T47D (cell line): ENCODE data around the gene ERCC1.

Experiments used
- DNase-seq, 2 experiments: peaks; one replicate each; pipeline versions ENCODE4 v3.0.0 to v3.0.0-alpha.2; 2011 to 2012; ENCODE audit warnings: low read depth in 1 of 2, low spot score in 1 of 2
- JUND ChIP-seq: IDR thresholded peaks from 2 replicates; pipeline ENCODE4 v1.6.1; 2012; ENCODE audit warnings: low read depth
- in situ Hi-C: cut with HindIII; loops from 2 replicates; pipeline ENCODE4 v1.10.0; 2016; ENCODE audit warnings: low sequenced_read_pairs, low pct_unique_long_range_greater_than_20kb

Gene ERCC1

GRCh38 chr19:45376045-45376724 lies 47.5 kb downstream of the ERCC1 start:
- DNase-seq, result peak in 1 of 2 experiments; percentile 86
- no peak for TF ChIP-seq JUND
- in situ Hi-C loops, result no loop called here

DNA sequence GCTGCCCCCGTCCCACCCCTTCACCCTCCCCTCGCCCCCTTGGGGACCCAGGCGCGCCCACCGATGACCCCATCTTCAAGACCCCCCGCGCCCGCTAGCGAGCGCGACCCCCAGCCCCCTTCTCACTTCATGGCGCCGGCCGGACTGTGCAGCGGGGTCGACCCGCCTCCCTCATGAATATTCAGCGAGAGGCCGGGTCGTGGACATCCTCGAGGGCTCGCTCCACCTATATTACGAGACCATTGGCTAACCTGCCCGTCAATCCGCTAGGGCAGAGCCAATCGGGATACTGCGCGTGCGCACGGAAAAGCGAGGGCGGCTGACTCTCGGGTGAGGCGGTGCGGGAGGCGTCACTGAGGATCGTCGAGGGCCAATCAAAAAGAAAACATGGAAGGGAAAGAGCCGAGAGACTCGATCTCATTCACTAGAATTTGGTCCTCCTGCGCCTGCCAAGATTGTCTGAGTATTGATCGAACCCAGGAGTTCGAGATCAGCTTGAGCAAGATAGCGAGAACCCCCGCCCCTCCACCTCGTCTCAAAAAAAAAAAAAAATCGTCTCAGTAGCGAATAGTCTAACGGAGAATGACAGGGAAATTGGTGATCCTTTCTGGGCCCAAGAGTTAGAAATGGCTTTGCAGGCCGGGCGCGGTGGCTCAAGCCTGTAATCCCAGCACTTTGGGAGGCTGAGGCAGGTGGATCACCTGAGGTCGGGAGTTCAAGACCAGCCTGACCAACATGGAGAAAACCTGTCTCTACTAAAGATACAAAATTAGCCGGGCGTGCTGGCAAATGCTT lies 53.1 kb downstream of the ERCC1 start, which contains the start of gene ERCC2:
Gene ERCC2, minus strand, starts transcription at position 164 of the 795 bp plus-strand sequence. Its CDS starts 33 bp downstream, at position 131.
- in situ Hi-C loops, result no loop called here
- no peak for TF ChIP-seq JUND
- peak; percentile 99 for DNase-seq

GRCh38 chr19:45368737-45369340 lies 54.9 kb downstream of the ERCC1 start:
- DNase-seq, result no peak

DNA sequence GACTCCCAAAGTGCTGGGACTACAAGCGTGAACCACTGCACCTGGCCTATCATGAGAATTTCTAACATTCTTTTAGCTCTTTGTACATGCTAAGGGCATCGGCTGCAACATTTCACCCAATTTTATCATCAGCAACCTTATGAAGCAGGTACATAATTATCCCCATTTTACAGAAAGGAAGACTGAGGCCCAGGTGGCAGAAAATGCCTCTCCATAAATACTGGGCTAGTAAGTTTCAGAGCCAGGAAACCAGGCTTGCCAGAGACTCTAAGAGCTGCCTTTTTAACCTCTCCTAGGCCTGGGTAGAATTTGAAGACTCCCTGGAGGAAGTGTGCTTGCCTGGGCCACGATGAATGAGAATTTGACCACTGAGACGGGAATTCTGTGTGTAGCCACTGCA lies 55.6 kb downstream of the ERCC1 start:
- in situ Hi-C loops, result no loop called here
- DNase-seq, result no peak
- TF ChIP-seq JUND, result no peak

More at GRCh38 chr19:45368737-45369340, 54.9 kb downstream of the ERCC1 start:
- in situ Hi-C loops, result no loop called here
- TF ChIP-seq JUND, result no peak

- TF ChIP-seq JUND, result no peak
- in situ Hi-C loops, result no loop called here
- DNase-seq, result no peak
Measured at GRCh38 chr19:45364696-45365095, 59.0 kb downstream of the ERCC1 start.

DNA sequence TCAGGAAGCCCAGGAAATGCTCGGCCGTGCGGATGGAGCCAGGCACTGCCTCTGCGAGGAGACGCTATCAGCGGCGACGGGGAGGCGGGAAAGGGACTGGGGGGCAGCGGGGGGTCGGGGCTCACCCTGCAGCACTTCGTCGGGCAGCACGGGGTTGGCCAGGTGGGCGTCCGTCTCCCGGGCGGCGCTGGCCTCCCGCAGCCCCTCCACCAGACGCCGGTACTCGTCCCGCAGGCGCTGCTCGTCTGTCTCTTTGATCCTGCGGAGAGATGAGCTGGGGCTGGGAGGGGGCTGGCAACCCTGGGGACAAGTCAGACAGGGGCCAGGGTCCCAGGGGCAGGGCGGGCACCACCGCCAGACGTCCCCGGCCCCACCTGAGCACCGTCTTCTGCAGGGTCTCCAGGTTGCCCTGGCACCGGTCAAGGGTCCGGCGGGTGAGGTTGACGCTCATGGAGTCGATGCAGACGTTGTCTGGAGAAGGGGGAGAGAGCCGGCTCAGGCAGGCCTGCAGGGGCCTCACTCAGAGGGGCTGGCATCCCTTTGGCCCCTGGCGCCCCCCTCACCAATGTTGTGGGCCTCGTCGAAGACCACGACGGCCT lies 59.8 kb downstream of the ERCC1 start:
- TF ChIP-seq JUND, result no peak
- in situ Hi-C loops, result no loop called here
- no peak for DNase-seq

DNA sequence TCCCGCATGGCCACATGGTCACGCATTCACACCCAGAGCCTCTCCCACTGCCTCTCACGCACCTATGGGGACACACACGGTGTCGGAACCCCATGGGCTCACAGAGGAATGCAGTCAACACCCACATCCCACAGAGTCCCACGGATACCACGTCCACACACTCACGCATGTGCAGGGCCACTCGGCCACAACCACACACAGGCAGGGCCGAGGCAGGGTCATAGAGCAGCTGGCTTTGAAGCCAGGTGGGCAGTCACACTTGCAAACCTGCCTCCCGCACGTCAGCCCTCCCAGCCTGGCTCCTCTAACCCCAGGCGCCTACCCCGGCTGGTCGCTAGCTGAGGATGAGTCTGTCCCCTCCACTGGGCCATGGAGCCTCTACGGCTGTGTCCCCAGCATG lies 61.4 kb downstream of the ERCC1 start:
- DNase-seq, result no peak
- no peak for TF ChIP-seq JUND
- in situ Hi-C loops, result no loop called here

GRCh38 chr19:45361608-45362007 lies 62.1 kb downstream of the ERCC1 start:
- no peak for DNase-seq
- no peak for TF ChIP-seq JUND
- in situ Hi-C loops, result no loop called here

DNA sequence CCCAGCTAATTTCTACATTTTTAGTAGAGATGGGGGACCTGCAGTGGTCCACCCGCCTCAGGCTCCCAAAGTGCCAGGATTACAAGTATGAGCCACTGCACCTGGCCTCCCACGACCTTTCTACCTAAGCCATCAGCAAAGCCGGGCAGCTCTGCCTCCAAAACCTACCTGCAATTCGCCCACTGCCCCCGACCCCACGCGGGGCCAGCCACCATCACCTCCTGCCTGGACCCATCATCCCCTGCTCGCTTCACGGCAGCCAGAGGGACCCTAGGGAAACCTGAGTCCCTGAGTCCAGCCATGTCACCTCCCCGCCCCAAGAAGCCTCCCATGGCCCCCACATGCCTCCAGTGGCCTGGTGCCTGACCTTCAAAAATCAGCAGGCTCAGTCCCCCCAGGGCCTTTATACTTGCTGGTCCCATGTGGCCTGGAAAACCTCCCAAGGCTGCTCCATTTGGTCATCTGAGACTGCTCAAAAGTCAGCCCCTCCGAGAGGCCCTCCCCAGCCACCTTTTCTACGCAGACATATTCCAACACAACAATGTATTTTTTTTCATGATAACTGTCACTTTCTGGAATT lies 65.4 kb downstream of the ERCC1 start:
- no peak for TF ChIP-seq JUND
- DNase-seq, result no peak
- in situ Hi-C loops, result no loop called here

DNA sequence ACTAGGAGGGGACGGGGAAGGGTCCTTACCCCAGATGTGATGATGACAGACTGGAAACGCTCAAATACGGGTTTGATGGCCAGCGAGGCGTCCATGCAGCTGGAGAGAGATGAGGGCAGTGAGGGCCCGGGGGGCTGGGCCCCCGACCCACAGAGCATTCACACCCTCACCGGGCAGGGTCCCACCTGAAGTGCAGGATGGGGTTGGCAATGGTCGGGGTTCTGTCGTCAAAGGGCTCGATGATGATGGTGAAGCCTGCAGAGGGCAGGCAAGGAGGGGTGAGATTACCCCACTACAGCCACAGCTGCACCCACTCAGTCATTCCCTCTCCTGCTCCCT lies 66.3 kb downstream of the ERCC1 start:
- DNase-seq, result no peak
- in situ Hi-C loops, result no loop called here
- no peak for TF ChIP-seq JUND
